ENCODE measurements around the gene SLC16A7. TPM values are rescaled to one million over a fixed set of nuclear protein-coding genes. Genes with fewer than 3 reads are reported as not detected.

Gene SLC16A7
- polyA plus RNA-seq, 1 donor from 2014 or later: 2.3 TPM

GRCh38 chr12:59652130-59652529 lies 56.3 kb downstream of the SLC16A7 start:
- H3K9me3 ChIP-seq (ENCODE audit: low read length): no peaks in the 10 kb centered on the region
- no peak overlapping the region for H3K27ac ChIP-seq (ENCODE audit: low read length)
- no peaks in the 10 kb centered on the region for H3K36me3 ChIP-seq (ENCODE audit: insufficient read depth, low read length)
- no peaks in the 10 kb centered on the region for H3F3A ChIP-seq (ENCODE audit: insufficient read depth, low read length, poor library complexity, severe bottlenecking)
- H3K27me3 ChIP-seq (ENCODE audit: insufficient read depth, low read depth, low read length): no peaks in the 10 kb centered on the region
- no peak overlapping the region for H2AFZ ChIP-seq (ENCODE audit: low read depth, low read length)
- no peak overlapping the region for H3K4me2 ChIP-seq (ENCODE audit: low read length)
- TF ChIP-seq SMC3 (conservative IDR thresholded peaks at IDR 0.05; ENCODE audit: poor library complexity) (no peak), TAF1 (IDR thresholded peaks at IDR 0.05; ENCODE audit: low read depth) (no peak), EP300 (conservative IDR thresholded peaks at IDR 0.05; ENCODE audit: poor library complexity, severe bottlenecking) (no peak), RAD21 (conservative IDR thresholded peaks at IDR 0.05) (no peak), MXI1 (conservative IDR thresholded peaks at IDR 0.05; ENCODE audit: poor library complexity, severe bottlenecking) (no peak), POLR2AphosphoS5 (IDR thresholded peaks at IDR 0.05) (no peak), EZH2 (IDR thresholded peaks at IDR 0.05; ENCODE audit: borderline replicate concordance, insufficient read depth, low read length, poor library complexity, severe bottlenecking) (no peak), CTCF (IDR thresholded peaks at IDR 0.05; ENCODE audit: poor library complexity, severe bottlenecking) (no peak)
- TF ChIP-seq, protein P1, sequence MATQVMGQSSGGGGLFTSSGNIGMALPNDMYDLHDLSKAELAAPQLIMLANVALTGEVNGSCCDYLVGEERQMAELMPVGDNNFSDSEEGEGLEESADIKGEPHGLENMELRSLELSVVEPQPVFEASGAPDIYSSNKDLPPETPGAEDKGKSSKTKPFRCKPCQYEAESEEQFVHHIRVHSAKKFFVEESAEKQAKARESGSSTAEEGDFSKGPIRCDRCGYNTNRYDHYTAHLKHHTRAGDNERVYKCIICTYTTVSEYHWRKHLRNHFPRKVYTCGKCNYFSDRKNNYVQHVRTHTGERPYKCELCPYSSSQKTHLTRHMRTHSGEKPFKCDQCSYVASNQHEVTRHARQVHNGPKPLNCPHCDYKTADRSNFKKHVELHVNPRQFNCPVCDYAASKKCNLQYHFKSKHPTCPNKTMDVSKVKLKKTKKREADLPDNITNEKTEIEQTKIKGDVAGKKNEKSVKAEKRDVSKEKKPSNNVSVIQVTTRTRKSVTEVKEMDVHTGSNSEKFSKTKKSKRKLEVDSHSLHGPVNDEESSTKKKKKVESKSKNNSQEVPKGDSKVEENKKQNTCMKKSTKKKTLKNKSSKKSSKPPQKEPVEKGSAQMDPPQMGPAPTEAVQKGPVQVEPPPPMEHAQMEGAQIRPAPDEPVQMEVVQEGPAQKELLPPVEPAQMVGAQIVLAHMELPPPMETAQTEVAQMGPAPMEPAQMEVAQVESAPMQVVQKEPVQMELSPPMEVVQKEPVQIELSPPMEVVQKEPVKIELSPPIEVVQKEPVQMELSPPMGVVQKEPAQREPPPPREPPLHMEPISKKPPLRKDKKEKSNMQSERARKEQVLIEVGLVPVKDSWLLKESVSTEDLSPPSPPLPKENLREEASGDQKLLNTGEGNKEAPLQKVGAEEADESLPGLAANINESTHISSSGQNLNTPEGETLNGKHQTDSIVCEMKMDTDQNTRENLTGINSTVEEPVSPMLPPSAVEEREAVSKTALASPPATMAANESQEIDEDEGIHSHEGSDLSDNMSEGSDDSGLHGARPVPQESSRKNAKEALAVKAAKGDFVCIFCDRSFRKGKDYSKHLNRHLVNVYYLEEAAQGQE (IDR thresholded peaks at IDR 0.05; ENCODE audit: borderline replicate concordance): no peak
- H3K4me3 ChIP-seq (ENCODE audit: low read length): no peak overlapping the region
- H3K79me2 ChIP-seq (replicated peaks; ENCODE audit: insufficient read depth, low read length): no peaks in the 10 kb centered on the region
- H4K20me1 ChIP-seq (ENCODE audit: insufficient read depth): no peaks in the 10 kb centered on the region
- H3K9ac ChIP-seq (ENCODE audit: low read length): no peak overlapping the region
- H3K9me2 ChIP-seq (ENCODE audit: insufficient read depth, low read length): no peaks in the 10 kb centered on the region

GRCh38 chr12:59654061-59654460 lies 58.2 kb downstream of the SLC16A7 start:
- no peaks in the 10 kb centered on the region for H3K27me3 ChIP-seq (ENCODE audit: insufficient read depth, low read depth, low read length)
- no peak overlapping the region for H3K9ac ChIP-seq (ENCODE audit: low read length)
- H2AFZ ChIP-seq (ENCODE audit: low read depth, low read length): no peak overlapping the region
- H3F3A ChIP-seq (ENCODE audit: insufficient read depth, low read length, poor library complexity, severe bottlenecking): no peaks in the 10 kb centered on the region
- no peaks in the 10 kb centered on the region for H3K36me3 ChIP-seq (ENCODE audit: insufficient read depth, low read length)
- H3K27ac ChIP-seq (ENCODE audit: low read length): no peak overlapping the region
- no peaks in the 10 kb centered on the region for H3K79me2 ChIP-seq (replicated peaks; ENCODE audit: insufficient read depth, low read length)
- H4K20me1 ChIP-seq (ENCODE audit: insufficient read depth): no peaks in the 10 kb centered on the region
- H3K9me3 ChIP-seq (ENCODE audit: low read length): no peaks in the 10 kb centered on the region
- no peak overlapping the region for H3K4me3 ChIP-seq (ENCODE audit: low read length)
- no peak overlapping the region for H3K4me2 ChIP-seq (ENCODE audit: low read length)
- TF ChIP-seq TAF1 (IDR thresholded peaks at IDR 0.05; ENCODE audit: low read depth): no peak
- no peak for TF ChIP-seq SMC3 (conservative IDR thresholded peaks at IDR 0.05; ENCODE audit: poor library complexity)
- TF ChIP-seq EZH2 (IDR thresholded peaks at IDR 0.05; ENCODE audit: borderline replicate concordance, insufficient read depth, low read length, poor library complexity, severe bottlenecking): no peak
- TF ChIP-seq CTCF (IDR thresholded peaks at IDR 0.05; ENCODE audit: poor library complexity, severe bottlenecking): no peak
- no peak for TF ChIP-seq POLR2AphosphoS5 (IDR thresholded peaks at IDR 0.05)
- H3K9me2 ChIP-seq (ENCODE audit: insufficient read depth, low read length): no peaks in the 10 kb centered on the region
